ENCODE results near the gene CCDC85A. TPM values are rescaled to one million over a fixed set of nuclear protein-coding genes. Genes with fewer than 3 reads are reported as not detected.

The CCDC85A gene
- total RNA-seq, 1 donor from 2014 or later, result 1.7 TPM

DNA sequence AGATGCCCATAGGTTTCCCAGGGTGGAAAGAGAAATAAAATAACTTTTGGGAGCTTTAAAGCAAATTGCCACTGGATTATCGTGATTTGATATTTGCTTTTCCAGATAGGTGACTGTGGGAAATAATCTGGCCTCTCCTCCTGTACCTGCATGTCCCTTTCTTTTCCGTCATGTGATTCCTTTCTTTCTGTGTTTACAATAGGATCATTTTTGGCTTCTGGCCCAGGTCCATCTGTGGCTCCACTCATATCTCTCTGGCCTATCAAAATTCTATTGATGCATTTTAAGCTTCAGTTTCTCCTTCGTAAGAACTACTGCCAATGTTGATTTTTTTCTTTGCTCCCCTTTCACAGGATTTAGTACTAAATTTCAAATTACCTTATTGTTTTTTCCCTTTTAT is 153.6 kb downstream of the CCDC85A start:
- Mint-ChIP-seq H3K4me3 (ENCODE audit: unreplicated experiment) (no peak overlapping the region), H3K27me3 (ENCODE audit: unreplicated experiment) (no peaks in the 10 kb centered on the region), H3K4me1 (ENCODE audit: unreplicated experiment) (no peaks in the 10 kb centered on the region), H3K27ac (ENCODE audit: unreplicated experiment) (no peak overlapping the region), H3K9me3 (ENCODE audit: unreplicated experiment) (no peaks in the 10 kb centered on the region), H3K36me3 (ENCODE audit: unreplicated experiment) (no peaks in the 10 kb centered on the region)
- TF ChIP-seq, protein P1, sequence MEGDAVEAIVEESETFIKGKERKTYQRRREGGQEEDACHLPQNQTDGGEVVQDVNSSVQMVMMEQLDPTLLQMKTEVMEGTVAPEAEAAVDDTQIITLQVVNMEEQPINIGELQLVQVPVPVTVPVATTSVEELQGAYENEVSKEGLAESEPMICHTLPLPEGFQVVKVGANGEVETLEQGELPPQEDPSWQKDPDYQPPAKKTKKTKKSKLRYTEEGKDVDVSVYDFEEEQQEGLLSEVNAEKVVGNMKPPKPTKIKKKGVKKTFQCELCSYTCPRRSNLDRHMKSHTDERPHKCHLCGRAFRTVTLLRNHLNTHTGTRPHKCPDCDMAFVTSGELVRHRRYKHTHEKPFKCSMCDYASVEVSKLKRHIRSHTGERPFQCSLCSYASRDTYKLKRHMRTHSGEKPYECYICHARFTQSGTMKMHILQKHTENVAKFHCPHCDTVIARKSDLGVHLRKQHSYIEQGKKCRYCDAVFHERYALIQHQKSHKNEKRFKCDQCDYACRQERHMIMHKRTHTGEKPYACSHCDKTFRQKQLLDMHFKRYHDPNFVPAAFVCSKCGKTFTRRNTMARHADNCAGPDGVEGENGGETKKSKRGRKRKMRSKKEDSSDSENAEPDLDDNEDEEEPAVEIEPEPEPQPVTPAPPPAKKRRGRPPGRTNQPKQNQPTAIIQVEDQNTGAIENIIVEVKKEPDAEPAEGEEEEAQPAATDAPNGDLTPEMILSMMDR (IDR thresholded peaks at IDR 0.05), result no peak
- no peak for DNase-seq (ENCODE audit: extremely low spot score, unreplicated experiment)

DNA sequence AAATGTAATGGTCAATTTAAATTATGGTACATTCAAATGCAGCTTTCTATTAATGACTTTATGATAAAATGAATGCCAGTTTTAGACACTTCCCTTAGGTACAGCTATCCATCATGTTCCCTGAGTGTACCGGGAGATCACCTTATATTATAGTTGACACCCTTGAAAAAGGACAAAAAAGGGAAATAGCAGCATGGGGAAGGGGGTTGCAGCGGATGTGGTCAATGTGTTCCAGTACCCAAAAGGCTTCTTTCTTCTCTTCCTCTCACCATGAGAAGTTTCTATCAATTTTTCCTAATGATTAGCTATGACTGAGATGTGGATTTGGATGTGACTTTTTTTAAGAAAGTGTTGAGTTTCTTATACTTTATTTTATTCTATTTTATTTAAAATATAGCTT is 154.4 kb downstream of the CCDC85A start:
- no peak for DNase-seq (ENCODE audit: extremely low spot score, unreplicated experiment)
- Mint-ChIP-seq H3K9me3 (ENCODE audit: unreplicated experiment) (no peaks in the 10 kb centered on the region), H3K27ac (ENCODE audit: unreplicated experiment) (no peak overlapping the region), H3K4me1 (ENCODE audit: unreplicated experiment) (no peaks in the 10 kb centered on the region), H3K4me3 (ENCODE audit: unreplicated experiment) (no peak overlapping the region), H3K27me3 (ENCODE audit: unreplicated experiment) (no peaks in the 10 kb centered on the region), H3K36me3 (ENCODE audit: unreplicated experiment) (no peaks in the 10 kb centered on the region)
- TF ChIP-seq, protein P1 (IDR thresholded peaks at IDR 0.05), result no peak

DNA sequence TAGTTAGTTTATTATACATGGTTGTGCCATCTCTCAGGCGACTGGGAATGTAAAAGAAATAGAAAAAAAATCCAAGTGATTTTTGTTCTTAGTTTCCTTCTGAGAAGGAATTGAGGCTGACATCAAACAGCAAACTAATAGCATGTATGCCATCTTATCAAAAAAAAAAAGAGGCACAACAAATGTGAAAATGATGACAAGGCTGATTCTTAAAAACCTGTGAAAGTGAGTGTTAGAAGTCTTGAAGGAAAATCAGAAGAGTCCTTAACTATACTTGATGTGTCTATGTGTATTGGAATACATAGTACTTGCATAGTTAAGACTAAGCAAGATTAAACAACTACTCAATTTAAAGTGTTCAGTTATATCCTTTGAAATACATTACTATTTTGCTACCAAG is 161.0 kb downstream of the CCDC85A start:
- Mint-ChIP-seq H3K27me3 (ENCODE audit: unreplicated experiment) (no peaks in the 10 kb centered on the region), H3K27ac (ENCODE audit: unreplicated experiment) (no peak overlapping the region), H3K4me1 (ENCODE audit: unreplicated experiment) (no peaks in the 10 kb centered on the region), H3K36me3 (ENCODE audit: unreplicated experiment) (no peaks in the 10 kb centered on the region), H3K4me3 (ENCODE audit: unreplicated experiment) (no peak overlapping the region), H3K9me3 (ENCODE audit: unreplicated experiment) (no peaks in the 10 kb centered on the region)
- TF ChIP-seq, protein P1 (IDR thresholded peaks at IDR 0.05), result no peak
- DNase-seq (ENCODE audit: extremely low spot score, unreplicated experiment), result no peak

DNA sequence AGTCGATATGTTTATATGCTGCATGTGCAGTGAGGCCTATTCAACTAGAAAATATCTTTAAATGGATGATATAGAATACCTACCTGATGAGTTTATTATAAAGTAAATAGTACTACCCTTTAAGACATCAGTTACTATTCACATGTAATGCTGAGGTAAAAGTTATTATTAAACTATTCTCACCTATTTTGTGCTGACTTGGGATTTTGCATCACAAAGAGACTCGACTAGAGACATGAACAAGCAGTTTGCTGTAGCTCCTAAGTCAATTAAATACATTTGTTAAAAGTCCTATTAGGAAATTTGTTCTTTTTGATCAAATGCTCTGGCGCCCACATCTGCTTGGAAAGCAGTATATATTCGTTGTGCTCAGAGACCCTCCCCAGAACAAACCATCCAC is 164.1 kb downstream of the CCDC85A start:
- TF ChIP-seq, protein P1 (IDR thresholded peaks at IDR 0.05), result no peak
- Mint-ChIP-seq H3K27ac (ENCODE audit: unreplicated experiment) (no peak overlapping the region), H3K9me3 (ENCODE audit: unreplicated experiment) (no peaks in the 10 kb centered on the region), H3K4me3 (ENCODE audit: unreplicated experiment) (no peak overlapping the region), H3K4me1 (ENCODE audit: unreplicated experiment) (no peaks in the 10 kb centered on the region), H3K27me3 (ENCODE audit: unreplicated experiment) (no peaks in the 10 kb centered on the region), H3K36me3 (ENCODE audit: unreplicated experiment) (no peaks in the 10 kb centered on the region)
- no peak for DNase-seq (ENCODE audit: extremely low spot score, unreplicated experiment)

DNA sequence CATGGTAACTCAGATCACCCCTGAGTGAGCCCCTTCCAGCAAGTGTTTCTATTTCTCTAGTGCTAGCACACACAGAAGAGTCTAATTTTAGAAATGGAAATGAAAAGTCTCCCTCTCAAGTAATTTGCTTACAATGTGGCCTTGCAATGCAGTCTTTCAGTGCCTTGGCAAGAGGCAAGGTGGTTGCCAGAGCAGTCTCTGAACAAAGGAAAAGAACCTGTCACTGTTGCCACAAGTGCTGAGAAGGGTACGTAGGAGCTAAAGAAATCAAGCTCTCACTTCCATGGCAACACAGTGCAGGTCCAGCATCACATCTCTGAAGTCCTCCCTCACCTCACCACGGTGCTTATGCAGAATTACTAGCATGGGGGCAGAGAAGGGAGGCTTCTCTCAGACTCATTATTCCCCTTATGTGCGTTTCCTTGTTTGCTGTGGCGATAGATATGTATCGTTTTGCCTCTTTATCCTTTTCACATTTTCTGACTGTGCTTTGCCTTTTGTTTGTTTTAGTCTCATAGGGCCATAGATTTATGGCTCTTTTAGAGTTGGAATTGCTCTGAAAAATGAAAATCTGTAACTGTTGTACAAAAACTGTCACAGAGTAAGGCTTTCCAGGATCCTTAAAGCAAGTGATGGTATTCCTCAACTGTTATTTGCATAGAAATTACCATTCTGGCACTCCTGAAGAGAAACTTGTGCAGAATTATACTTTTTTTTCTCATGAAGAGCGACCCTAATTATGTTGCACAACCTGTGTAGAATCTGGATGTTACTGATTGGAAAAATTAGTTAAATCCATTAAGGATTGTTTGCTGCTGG is 164.8 kb downstream of the CCDC85A start:
- H3K36me3 Mint-ChIP-seq (ENCODE audit: unreplicated experiment), result no peaks in the 10 kb centered on the region
- H3K27ac Mint-ChIP-seq (ENCODE audit: unreplicated experiment), result no peak overlapping the region
- no peaks in the 10 kb centered on the region for H3K4me1 Mint-ChIP-seq (ENCODE audit: unreplicated experiment)
- no peak overlapping the region for H3K4me3 Mint-ChIP-seq (ENCODE audit: unreplicated experiment)
- DNase-seq (ENCODE audit: extremely low spot score, unreplicated experiment), result no peak
- no peaks in the 10 kb centered on the region for H3K9me3 Mint-ChIP-seq (ENCODE audit: unreplicated experiment)
- H3K27me3 Mint-ChIP-seq (ENCODE audit: unreplicated experiment), result no peaks in the 10 kb centered on the region
- TF ChIP-seq, protein P1 (IDR thresholded peaks at IDR 0.05), result no peak

Measured in osteocyte (in vitro differentiated cells).